PC-3 (cell line): ENCODE data around the gene CTPS1. TPM values are rescaled to one million over a fixed set of nuclear protein-coding genes. Genes with fewer than 3 reads are reported as not detected.

Experiments used
- ATAC-seq: fragments of 200-7000 bp; cut with Tn5 transposase; 2 replicates; pipeline ENCODE4 v1.9.1; 2020; ENCODE audit warnings: mild to moderate bottlenecking, moderate library complexity
- BruUV-seq: library from RNA; stranded (reverse); fragments of 400-500 nt; replicated peaks from 2 replicates; lab custom pipeline; 2021; lab: Mats Ljungman, UMichigan
- CTCF ChIA-PET: fragments of 300-600 bp; sonication (Branson Sonifier 250); formaldehyde crosslinking; loops from one replicate; lab custom pipeline; 2022; ENCODE audit warnings: antibody characterized with exemption; lab: Charles Lee
- POLR2A ChIA-PET: fragments of 300-600 bp; sonication (Branson Sonifier 250); formaldehyde crosslinking; loops from one replicate; lab custom pipeline; 2022; ENCODE audit warnings: antibody characterized with exemption; ENCODE audit not compliant: unreplicated experiment; lab: Charles Lee
- DNase-seq: peaks from one replicate; pipeline ENCODE4 v3.0.0-alpha.2; 2015
- H2AFZ ChIP-seq: fragments of 300-600 bp; sonication (generic); 2 replicates; pipeline ENCODE4 v1.6.0; 2016; ENCODE audit warnings: antibody characterized with exemption, low read length
- H3F3A ChIP-seq: fragments of 300-600 bp; sonication (generic); one replicate; pipeline ENCODE4 v1.6.0; 2017; ENCODE audit warnings: antibody characterized with exemption, low read length, control low read depth, mild to moderate bottlenecking; ENCODE audit not compliant: unreplicated experiment
- H3K27ac ChIP-seq: fragments of 300-600 bp; sonication (generic); 2 replicates; pipeline ENCODE4 v1.5.1; 2016; ENCODE audit warnings: mild to moderate bottlenecking, low read length
- H3K27me3 ChIP-seq: fragments of 300-600 bp; sonication (generic); 2 replicates; pipeline ENCODE4 v1.6.1; 2016; ENCODE audit warnings: low read length, mixed read lengths
- H3K36me3 ChIP-seq: fragments of 300-600 bp; sonication (generic); 2 replicates; pipeline ENCODE4 v1.6.1; 2016; ENCODE audit warnings: low read depth, mixed run types, low read length, mixed read lengths
- H3K4me1 ChIP-seq: fragments of 300-600 bp; sonication (generic); 2 replicates; pipeline ENCODE4 v1.5.1; 2016; ENCODE audit warnings: low read length; ENCODE audit not compliant: insufficient read depth
- H3K4me2 ChIP-seq: fragments of 300-600 bp; sonication (generic); 2 replicates; pipeline ENCODE4 v1.6.0; 2016; ENCODE audit warnings: low read length
- H3K4me3 ChIP-seq: fragments of 300-600 bp; sonication (generic); 2 replicates; pipeline ENCODE4 v1.5.1; 2016; ENCODE audit warnings: mild to moderate bottlenecking, low read length, mixed read lengths
- H3K79me2 ChIP-seq: fragments of 300-600 bp; sonication (generic); 2 replicates; pipeline ENCODE4 v1.6.1; 2017; ENCODE audit warnings: low read length, mixed read lengths
- H3K9ac ChIP-seq: fragments of 300-600 bp; sonication (generic); 2 replicates; pipeline ENCODE4 v1.6.0; 2016; ENCODE audit warnings: mild to moderate bottlenecking, low read length
- H3K9me2 ChIP-seq: fragments of 300-600 bp; sonication (generic); replicated peaks from 2 replicates; pipeline ENCODE4 v1.6.1; 2016; ENCODE audit warnings: mixed run types, low read length, mixed read lengths
- H3K9me3 ChIP-seq: fragments of 300-600 bp; sonication (generic); 2 replicates; pipeline ENCODE4 v1.6.1; 2016; ENCODE audit warnings: low read length, mixed read lengths
- H4K20me1 ChIP-seq: fragments of 300-600 bp; sonication (generic); 2 replicates; pipeline ENCODE4 v1.6.1; 2016; ENCODE audit warnings: low read length, mixed read lengths
- CTCF ChIP-seq: fragments of 300-600 bp; sonication (generic); conservative IDR thresholded peaks from 2 replicates; pipeline ENCODE4 v1.5.1; 2017; ENCODE audit warnings: antibody characterized with exemption, low read depth, mild to moderate bottlenecking, low read length
- EZH2 ChIP-seq: fragments of 300-600 bp; sonication (generic); IDR thresholded peaks from one replicate; pipeline ENCODE4 v1.6.1; 2017; ENCODE audit warnings: antibody characterized with exemption, mild to moderate bottlenecking, low read length; ENCODE audit not compliant: unreplicated experiment
- EZH2phosphoT487 ChIP-seq: fragments of 300-600 bp; sonication (generic); IDR thresholded peaks from 2 replicates; pipeline ENCODE4 v1.6.1; 2018; ENCODE audit warnings: mild to moderate bottlenecking, antibody characterized with exemption, low read length, borderline replicate concordance
- intact Hi-C: fragments of 100-400 bp; cut with micrococcal nuclease; formaldehyde crosslinking; loops from 2 replicates; pipeline ENCODE4 v1.9.0; 2023
- total RNA-seq: library from RNA; depleted of rRNA; stranded (reverse); fragments of >200 nt; gene quantifications from 2 replicates; pipeline ENCODE4 v1.2.3, GENCODE V29; 2014

Gene CTPS1
- total RNA-seq, 1 experiment from 2014 or later = 63.4 TPM

- peaks cover 92% of the 10 kb centered on the region for H3K36me3 ChIP-seq
- CTCF ChIA-PET = no interaction called here
- ATAC-seq (no peak), DNase-seq (no peak)
- no peak overlapping the region for H3K9ac ChIP-seq
- H3K9me2 ChIP-seq = no peaks in the 10 kb centered on the region
- H2AFZ ChIP-seq = no peak overlapping the region
- H3K79me2 ChIP-seq = peaks cover 54% of the 10 kb centered on the region
- no peak overlapping the region for H3K27ac ChIP-seq
- intact Hi-C loops = no loop called here
- no peaks in the 10 kb centered on the region for H3K9me3 ChIP-seq
- POLR2A ChIA-PET = no interaction called here
- peaks cover 11% of the 10 kb centered on the region for H4K20me1 ChIP-seq
- no TSS peak for BruUV-seq
- no peaks in the 10 kb centered on the region for H3F3A ChIP-seq
- H3K4me1 ChIP-seq = no peaks in the 10 kb centered on the region
- H3K4me2 ChIP-seq = no peak overlapping the region
- TF ChIP-seq EZH2 (no peak), EZH2phosphoT487 (no peak), CTCF (no peak)
- H3K27me3 ChIP-seq = no peaks in the 10 kb centered on the region
- no peak overlapping the region for H3K4me3 ChIP-seq
Measured at GRCh38 chr1:40989066-40989465, 9.6 kb downstream of the CTPS1 start.

DNA sequence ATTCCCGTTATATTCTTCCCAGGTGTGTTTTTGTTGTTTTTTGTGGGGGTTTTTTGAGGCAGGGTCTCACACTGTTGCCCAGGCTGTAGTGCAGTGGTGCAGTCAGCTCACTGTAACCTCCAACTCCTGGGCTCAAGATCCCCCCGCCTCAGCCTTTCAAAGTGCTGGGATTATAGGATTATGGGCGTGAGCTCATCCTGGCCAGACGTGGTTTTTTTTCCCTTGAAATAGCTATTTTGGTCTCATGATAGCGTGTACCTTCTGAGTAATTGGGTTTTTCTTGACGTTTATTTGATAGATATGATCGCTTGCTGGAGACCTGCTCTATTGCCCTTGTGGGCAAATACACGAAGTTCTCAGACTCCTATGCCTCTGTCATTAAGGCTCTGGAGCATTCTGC, 17.6 kb downstream of the CTPS1 start:
- H4K20me1 ChIP-seq = no peaks in the 10 kb centered on the region
- TF ChIP-seq CTCF (no peak), EZH2phosphoT487 (no peak), EZH2 (no peak)
- POLR2A ChIA-PET = no interaction called here

GRCh38 chr1:40998668-40999067, 19.2 kb downstream of the CTPS1 start:
- ATAC-seq (no peak), DNase-seq (no peak)
- peaks cover 80% of the 10 kb centered on the region for H3K36me3 ChIP-seq
- H3K9ac ChIP-seq = no peak overlapping the region
- H3K9me2 ChIP-seq = no peaks in the 10 kb centered on the region
- H2AFZ ChIP-seq = no peak overlapping the region
- H3F3A ChIP-seq = peaks cover 11% of the 10 kb centered on the region
- H3K4me3 ChIP-seq = no peak overlapping the region
- no peaks in the 10 kb centered on the region for H3K27me3 ChIP-seq
- H3K27ac ChIP-seq = no peak overlapping the region
- H4K20me1 ChIP-seq = 0 out of 2 replicates have a peak, but pooled peaks cover 7% of the 10 kb centered on the region
- H3K4me2 ChIP-seq = no peak overlapping the region
- no TSS peak for BruUV-seq
- H3K9me3 ChIP-seq = no peaks in the 10 kb centered on the region
- peaks cover 20% of the 10 kb centered on the region for H3K79me2 ChIP-seq
- intact Hi-C loops = no loop called here
- POLR2A ChIA-PET = no interaction called here
- peaks cover 18% of the 10 kb centered on the region for H3K4me1 ChIP-seq
- CTCF ChIA-PET = interaction anchor here (0.7 kb wide), 1 partner anchor 74 kb away, joined by 8 read pairs; no protein-coding TSS in a partner anchor
- no peak for TF ChIP-seq CTCF

More for the DNA sequence above, 17.6 kb downstream of the CTPS1 start:
- Histone ChIP-seq H3F3A (no peaks in the 10 kb centered on the region), H3K27me3 (no peaks in the 10 kb centered on the region), H3K4me2 (no peak overlapping the region), H3K79me2 (peaks cover 27% of the 10 kb centered on the region), H3K9ac (no peak overlapping the region), H2AFZ (no peak overlapping the region), H3K4me1 (peaks cover 4% of the 10 kb centered on the region; the same call in 1 of the 2 replicates), H3K36me3 (peaks cover 81% of the 10 kb centered on the region), H3K27ac (no peak overlapping the region), H3K9me3 (no peaks in the 10 kb centered on the region), H3K9me2 (no peaks in the 10 kb centered on the region), H3K4me3 (no peak overlapping the region)
- intact Hi-C loops = no loop called here
- DNase-seq = no peak
- no TSS peak for BruUV-seq
- CTCF ChIA-PET = interaction anchor here (0.6 kb wide), 1 partner anchor 51 kb away, joined by 3 read pairs; no protein-coding TSS in a partner anchor
- ATAC-seq = no peak
